B cell (primary cell): ENCODE data around the gene CHPF2. TPM values are rescaled to one million over a fixed set of nuclear protein-coding genes. Genes with fewer than 3 reads are reported as not detected.

Experiments used
- ATAC-seq: fragments of 200-7000 bp; cut with Tn5 transposase; one replicate; pipeline ENCODE4 v1.10.0; 2021; ENCODE audit warnings: low read depth, mild to moderate bottlenecking, moderate number of reproducible peaks, moderate library complexity
- CTCF ChIA-PET: fragments of 350-600 bp; sonication (Branson Sonifier 250); formaldehyde crosslinking; loops from one replicate; lab custom pipeline; 2021; ENCODE audit warnings: antibody characterized with exemption, inconsistent platforms; lab: Charles Lee
- POLR2A ChIA-PET: fragments of 350-600 bp; sonication (Branson Sonifier 250); formaldehyde crosslinking; loops from one replicate; lab custom pipeline; 2021; ENCODE audit warnings: antibody characterized with exemption; lab: Charles Lee
- DNase-seq: peaks from one replicate; pipeline ENCODE4 v3.0.0; 2013
- H2AFZ ChIP-seq: 2 replicates; pipeline ENCODE4 v1.6.1; 2012; ENCODE audit warnings: mild to moderate bottlenecking, low read depth, low read length; ENCODE audit not compliant: insufficient read depth, poor library complexity, severe bottlenecking
- H3K27ac ChIP-seq, 2 donors: 1 replicate in 1 of 2; 2 replicates in 1 of 2; pipeline ENCODE4 v1.5.1; 2012 to 2013; ENCODE audit warnings: low read length in 2 of 2, mild to moderate bottlenecking in 2 of 2, moderate library complexity in 1 of 2
- H3K27me3 ChIP-seq, 4 experiments: fragments of 200-600 bp in 1 of 4; sonication (generic) in 1 of 4; replicated peaks in 1 of 4; 1 replicate in 2 of 4; 2 replicates in 2 of 4; pipeline versions ENCODE4 v1.6.1 to v1.7.0; 2013 to 2016; ENCODE audit warnings: low read length in 3 of 4, mild to moderate bottlenecking in 2 of 4, mixed read lengths in 1 of 4, moderate library complexity in 1 of 4; ENCODE audit not compliant: insufficient read depth in 4 of 4, control insufficient read depth in 3 of 4; ENCODE audit errors: control extremely low read depth in 1 of 4
- H3K36me3 ChIP-seq, 2 experiments: replicated peaks in 1 of 2; 1 replicate in 1 of 2; 2 replicates in 1 of 2; pipeline versions ENCODE4 v1.6.1 to v1.7.1; 2013; ENCODE audit warnings: low read length in 1 of 2; ENCODE audit not compliant: insufficient read depth in 2 of 2, control insufficient read depth in 1 of 2; ENCODE audit errors: control extremely low read depth in 1 of 2, extremely low read depth in 1 of 2
- H3K4me1 ChIP-seq, 2 donors: fragments of 200-600 bp in 1 of 2; sonication (generic) in 1 of 2; 1 replicate in 1 of 2; 2 replicates in 1 of 2; pipeline versions ENCODE4 v1.5.1 to v1.6.1; 2013 to 2017; ENCODE audit warnings: low read length in 2 of 2; ENCODE audit not compliant: control insufficient read depth in 2 of 2, insufficient read depth in 2 of 2
- H3K4me2 ChIP-seq: replicated peaks from 2 replicates; pipeline ENCODE3; 2012; ENCODE audit warnings: mild to moderate bottlenecking, low read depth, low read length; ENCODE audit not compliant: poor library complexity, severe bottlenecking
- H3K4me3 ChIP-seq, 5 experiments: fragments of 200-600 bp in 1 of 5; sonication (generic) in 1 of 5; 1 replicate in 3 of 5; 2 replicates in 2 of 5; pipeline versions ENCODE4 v1.5.1 to v1.7.0; 2011 to 2016; ENCODE audit warnings: low read length in 4 of 5, mild to moderate bottlenecking in 4 of 5, low read depth in 2 of 5, control low read depth in 1 of 5, moderate library complexity in 1 of 5; ENCODE audit not compliant: insufficient read depth in 1 of 5; ENCODE audit errors: control extremely low read depth in 1 of 5, extremely low read depth in 1 of 5
- H3K79me2 ChIP-seq: fragments of 200-600 bp; sonication (generic); one replicate; pipeline ENCODE4 v1.6.0; 2016; ENCODE audit warnings: low read length; ENCODE audit not compliant: control insufficient read depth, insufficient read depth
- H3K9ac ChIP-seq: fragments of 200-600 bp; sonication (generic); 2 replicates; pipeline ENCODE4 v1.6.1; 2017; ENCODE audit warnings: mild to moderate bottlenecking, low read length, moderate library complexity
- H3K9me3 ChIP-seq, 3 donors: one replicate each; pipeline versions ENCODE4 v1.6.1 to v1.7.1; 2013; ENCODE audit warnings: low read length in 2 of 3; ENCODE audit not compliant: control insufficient read depth in 2 of 3, insufficient read depth in 1 of 3; ENCODE audit errors: control extremely low read depth in 1 of 3
- H4K20me1 ChIP-seq: 2 replicates; pipeline ENCODE4 v1.6.0; 2012; ENCODE audit warnings: mild to moderate bottlenecking, low read length; ENCODE audit not compliant: insufficient read depth, control insufficient read depth, poor library complexity, severe bottlenecking
- H3K27ac Mint-ChIP-seq: one replicate; pipeline ENCODE4 v1.8.0; 2021; ENCODE audit warnings: mixed read lengths
- H3K27me3 Mint-ChIP-seq: one replicate; pipeline ENCODE4 v1.8.0; 2021; ENCODE audit warnings: mixed read lengths
- H3K4me1 Mint-ChIP-seq: one replicate; pipeline ENCODE4 v1.8.0; 2021; ENCODE audit warnings: mixed read lengths
- H3K4me3 Mint-ChIP-seq: one replicate; pipeline ENCODE4 v1.8.0; 2021; ENCODE audit warnings: mixed read lengths
- H3K9me3 Mint-ChIP-seq: one replicate; pipeline ENCODE4 v1.8.0; 2022; ENCODE audit warnings: mixed read lengths; ENCODE audit not compliant: insufficient read depth
- EZH2 ChIP-seq: IDR thresholded peaks from 2 replicates; pipeline ENCODE4 v1.6.1; 2012; ENCODE audit warnings: borderline replicate concordance, low read depth, mild to moderate bottlenecking, moderate library complexity, low read length; ENCODE audit not compliant: insufficient read depth, poor library complexity, severe bottlenecking
- WGBS: methylation state at CpG from one replicate; pipeline ENCODE4 v1.1.5; 2013; ENCODE audit warnings: missing lambda C conversion rate; ENCODE audit not compliant: insufficient coverage; 5-methylcytosine and 5-hydroxymethylcytosine counted together
- intact Hi-C: fragments of 100-400 bp; cut with micrococcal nuclease; formaldehyde crosslinking; loops from one replicate; pipeline ENCODE4 v1.10.0; 2022
- polyA plus RNA-seq: library from polyadenylated mRNA; depleted of rRNA; stranded (reverse); fragments of >200 nt; gene quantifications from 2 replicates; pipeline ENCODE4 v1.2.3, GENCODE V29; 2012
- total RNA-seq, 2 donors: library from RNA; stranded (reverse); fragments of 120-200 nt in 1 of 2; gene quantifications; 1 replicate in 1 of 2; 2 replicates in 1 of 2; pipeline versions ENCODE4 v1.2.3 to v1.2.4, GENCODE V29; 2013 to 2022
- TF ChIP-seq, protein P1 (sequence below): fragments of 200-600 bp; IDR thresholded peaks from one replicate; pipeline ENCODE4 v1.8.0; 2022; ENCODE audit warnings: antibody characterized with exemption, mild to moderate bottlenecking

CHPF2 gene
- total and polyA plus RNA-seq, 2 donors (not counting 1 experiment from before 2014, with no cell fraction given): 39.4 to 39.9 TPM

- 98% methylated on average over 7 of the region's 7 CpGs for WGBS
- CTCF ChIA-PET: no interaction called here
- TF ChIP-seq, protein P1, sequence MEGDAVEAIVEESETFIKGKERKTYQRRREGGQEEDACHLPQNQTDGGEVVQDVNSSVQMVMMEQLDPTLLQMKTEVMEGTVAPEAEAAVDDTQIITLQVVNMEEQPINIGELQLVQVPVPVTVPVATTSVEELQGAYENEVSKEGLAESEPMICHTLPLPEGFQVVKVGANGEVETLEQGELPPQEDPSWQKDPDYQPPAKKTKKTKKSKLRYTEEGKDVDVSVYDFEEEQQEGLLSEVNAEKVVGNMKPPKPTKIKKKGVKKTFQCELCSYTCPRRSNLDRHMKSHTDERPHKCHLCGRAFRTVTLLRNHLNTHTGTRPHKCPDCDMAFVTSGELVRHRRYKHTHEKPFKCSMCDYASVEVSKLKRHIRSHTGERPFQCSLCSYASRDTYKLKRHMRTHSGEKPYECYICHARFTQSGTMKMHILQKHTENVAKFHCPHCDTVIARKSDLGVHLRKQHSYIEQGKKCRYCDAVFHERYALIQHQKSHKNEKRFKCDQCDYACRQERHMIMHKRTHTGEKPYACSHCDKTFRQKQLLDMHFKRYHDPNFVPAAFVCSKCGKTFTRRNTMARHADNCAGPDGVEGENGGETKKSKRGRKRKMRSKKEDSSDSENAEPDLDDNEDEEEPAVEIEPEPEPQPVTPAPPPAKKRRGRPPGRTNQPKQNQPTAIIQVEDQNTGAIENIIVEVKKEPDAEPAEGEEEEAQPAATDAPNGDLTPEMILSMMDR: no peak
- no peak for TF ChIP-seq EZH2
- Histone ChIP-seq H3K27me3 (peaks cover 0 to 19% (median 6%) of the 10 kb centered on the region in 4 experiments), H3K79me2 (no peaks in the 10 kb centered on the region), H3K4me2 (no peak overlapping the region), H3K36me3 (peaks cover 0 to 16% of the 10 kb centered on the region in 2 experiments), H2AFZ (no peak overlapping the region), H3K9ac (no peak overlapping the region), H3K4me1 (peaks cover 29 to 32% of the 10 kb centered on the region in 2 donors), H3K27ac (no peak overlapping the region), H3K9me3 (peaks cover 0 to 10% (median 0%) of the 10 kb centered on the region in 3 donors), H3K4me3 (no peak overlapping the region), H4K20me1 (peaks cover 15% of the 10 kb centered on the region)
- H3K27ac Mint-ChIP-seq: no peak overlapping the region
- no peaks in the 10 kb centered on the region for H3K9me3 Mint-ChIP-seq
- intact Hi-C loops: no loop called here
- no peak for ATAC-seq
- H3K4me3 Mint-ChIP-seq: no peak overlapping the region
- POLR2A ChIA-PET: no interaction called here
- peaks cover 4% of the 10 kb centered on the region for H3K27me3 Mint-ChIP-seq
- H3K4me1 Mint-ChIP-seq: peaks cover 29% of the 10 kb centered on the region
- DNase-seq: no peak
Observed at GRCh38 chr7:151240942-151241754, 8.9 kb downstream of the CHPF2 start.

GRCh38 chr7:151241755-151242096 lies 9.4 kb downstream of the CHPF2 start:
- 96% methylated on average over 9 of the region's 9 CpGs for WGBS
- H3K27ac ChIP-seq: no peak overlapping the region
- no peak overlapping the region for H3K9ac ChIP-seq
- POLR2A ChIA-PET: interaction anchor here (1.5 kb wide), 1 partner anchor 9 kb away, joined by 3 read pairs; the partner anchor contains the start of gene CHPF2
- peaks cover 29 to 32% of the 10 kb centered on the region in 2 donors for H3K4me1 ChIP-seq
- H3K36me3 ChIP-seq: peaks cover 0 to 12% of the 10 kb centered on the region in 2 experiments
- ATAC-seq (no peak), DNase-seq (no peak)
- H3K9me3 ChIP-seq: peaks cover 0 to 16% (median 0%) of the 10 kb centered on the region in 3 donors
- no peak overlapping the region for H3K4me2 ChIP-seq
- Mint-ChIP-seq H3K27ac (no peak overlapping the region), H3K4me1 (peaks cover 30% of the 10 kb centered on the region), H3K9me3 (no peaks in the 10 kb centered on the region), H3K27me3 (peaks cover 7% of the 10 kb centered on the region), H3K4me3 (no peak overlapping the region)
- intact Hi-C loops: no loop called here
- H3K79me2 ChIP-seq: no peaks in the 10 kb centered on the region
- CTCF ChIA-PET: interaction anchor here (1.2 kb wide), 1 partner anchor 76 kb away, joined by 3 read pairs; no protein-coding TSS in a partner anchor
- peaks cover 0 to 25% (median 9%) of the 10 kb centered on the region in 4 experiments for H3K27me3 ChIP-seq
- TF ChIP-seq, protein P1: no peak
- TF ChIP-seq EZH2: no peak
- H3K4me3 ChIP-seq: no peak overlapping the region
- H2AFZ ChIP-seq: no peak overlapping the region
- peaks cover 15% of the 10 kb centered on the region for H4K20me1 ChIP-seq
